ENCODE measurements around the gene CRABP1.
A peak's percentile ranks its signal among the peaks of the same experiment; 100 is the strongest.

- TF ChIP-seq POLR2AphosphoS5 (IDR thresholded peaks at IDR 0.05) = peak; percentile 52
- TF ChIP-seq, protein P1, sequence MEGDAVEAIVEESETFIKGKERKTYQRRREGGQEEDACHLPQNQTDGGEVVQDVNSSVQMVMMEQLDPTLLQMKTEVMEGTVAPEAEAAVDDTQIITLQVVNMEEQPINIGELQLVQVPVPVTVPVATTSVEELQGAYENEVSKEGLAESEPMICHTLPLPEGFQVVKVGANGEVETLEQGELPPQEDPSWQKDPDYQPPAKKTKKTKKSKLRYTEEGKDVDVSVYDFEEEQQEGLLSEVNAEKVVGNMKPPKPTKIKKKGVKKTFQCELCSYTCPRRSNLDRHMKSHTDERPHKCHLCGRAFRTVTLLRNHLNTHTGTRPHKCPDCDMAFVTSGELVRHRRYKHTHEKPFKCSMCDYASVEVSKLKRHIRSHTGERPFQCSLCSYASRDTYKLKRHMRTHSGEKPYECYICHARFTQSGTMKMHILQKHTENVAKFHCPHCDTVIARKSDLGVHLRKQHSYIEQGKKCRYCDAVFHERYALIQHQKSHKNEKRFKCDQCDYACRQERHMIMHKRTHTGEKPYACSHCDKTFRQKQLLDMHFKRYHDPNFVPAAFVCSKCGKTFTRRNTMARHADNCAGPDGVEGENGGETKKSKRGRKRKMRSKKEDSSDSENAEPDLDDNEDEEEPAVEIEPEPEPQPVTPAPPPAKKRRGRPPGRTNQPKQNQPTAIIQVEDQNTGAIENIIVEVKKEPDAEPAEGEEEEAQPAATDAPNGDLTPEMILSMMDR (IDR thresholded peaks at IDR 0.05) = peak in 3 of 4 experiments; percentile 28 to 42 (median 31)
- no peak for TF ChIP-seq POLR2A (IDR thresholded peaks at IDR 0.05)
These were observed 56.8 kb downstream of the CRABP1 start for GRCh38 chr15:78396976-78397375.
